Panc1 (cell line): ENCODE data around the gene CLEC4F. TPM values are rescaled to one million over a fixed set of nuclear protein-coding genes. Genes with fewer than 3 reads are reported as not detected.

Experiments
- ATAC-seq: fragments of 200-7000 bp; cut with Tn5 transposase; 2 replicates; pipeline ENCODE4 v1.9.1; 2020; ENCODE audit warnings: mild to moderate bottlenecking, moderate library complexity
- BruUV-seq: library from RNA; stranded (reverse); fragments of 400-500 nt; replicated peaks from 2 replicates; lab custom pipeline; 2021; lab: Mats Ljungman, UMichigan
- CTCF ChIA-PET: fragments of 300-600 bp; sonication (Branson Sonifier 250); formaldehyde crosslinking; loops from one replicate; lab custom pipeline; 2022; ENCODE audit warnings: antibody characterized with exemption; lab: Charles Lee
- POLR2A ChIA-PET: fragments of 300-600 bp; sonication (Branson Sonifier 250); formaldehyde crosslinking; loops from one replicate; lab custom pipeline; 2022; ENCODE audit warnings: antibody characterized with exemption; lab: Charles Lee
- DNase-seq: peaks from one replicate; pipeline ENCODE4 v3.0.0-alpha.2; 2010; ENCODE audit warnings: low read depth, low spot score
- H3K27ac ChIP-seq: 2 replicates; pipeline ENCODE4 v1.5.1; 2011; ENCODE audit warnings: mild to moderate bottlenecking, low read length, inconsistent platforms
- H3K27me3 ChIP-seq: fragments of 200-500 bp; sonication (Bioruptor generic); 2 replicates; pipeline ENCODE4 v1.6.0; 2014; ENCODE audit warnings: low read length, inconsistent platforms; ENCODE audit not compliant: control insufficient read depth, insufficient read depth
- H3K36me3 ChIP-seq: fragments of 200-500 bp; sonication (Bioruptor generic); 2 replicates; pipeline ENCODE4 v1.5.1; 2014; ENCODE audit warnings: inconsistent platforms, mild to moderate bottlenecking, low read length, moderate library complexity; ENCODE audit not compliant: control insufficient read depth, insufficient read depth
- H3K4me1 ChIP-seq: 2 replicates; pipeline ENCODE4 v1.5.1; 2011; ENCODE audit warnings: inconsistent platforms, mild to moderate bottlenecking, low read length, moderate library complexity; ENCODE audit not compliant: control insufficient read depth, insufficient read depth
- H3K4me3 ChIP-seq, 2 experiments: 2 replicates each; pipeline ENCODE4 v1.5.1; 2011 to 2012; ENCODE audit warnings: low read depth in 2 of 2, low read length in 2 of 2, mild to moderate bottlenecking in 2 of 2, inconsistent platforms in 1 of 2, moderate library complexity in 1 of 2
- H3K9me3 ChIP-seq: fragments of 200-500 bp; sonication (Bioruptor generic); 2 replicates; pipeline ENCODE4 v1.5.1; 2014; ENCODE audit warnings: low read depth, mild to moderate bottlenecking, inconsistent platforms, low read length, moderate library complexity; ENCODE audit not compliant: control insufficient read depth, insufficient read depth
- POLR2AphosphoS5 ChIP-seq: IDR thresholded peaks from 2 replicates; pipeline ENCODE4 v1.6.1; 2012; ENCODE audit warnings: mild to moderate bottlenecking, low read depth, low read length, moderate library complexity
- SIN3A ChIP-seq: IDR thresholded peaks from 2 replicates; pipeline ENCODE4 v1.6.1; 2012; ENCODE audit warnings: low read depth, mild to moderate bottlenecking, low read length, moderate library complexity, borderline replicate concordance; ENCODE audit not compliant: insufficient read depth
- TCF7L2 ChIP-seq: IDR thresholded peaks from 2 replicates; pipeline ENCODE4 v1.6.1; 2011; ENCODE audit warnings: mild to moderate bottlenecking, low read depth, low read length, inconsistent platforms
- in situ Hi-C: cut with HindIII; loops from 2 replicates; pipeline ENCODE4 v1.10.0; 2016; ENCODE audit warnings: low sequenced_read_pairs, low pct_unique_long_range_greater_than_20kb
- intact Hi-C: fragments of 100-400 bp; cut with micrococcal nuclease; formaldehyde crosslinking; loops from one replicate; pipeline ENCODE4 v1.10.0; 2022; ENCODE audit not compliant: unreplicated experiment
- total RNA-seq: library from RNA; stranded (reverse); gene quantifications from one replicate; pipeline ENCODE4 v1.2.1, GENCODE V29; 2021; ENCODE audit not compliant: unreplicated experiment
- TF ChIP-seq, protein P1 (sequence below), 2 experiments: IDR thresholded peaks; 2 replicates each; pipeline ENCODE4 v1.6.1; 2011 to 2012; ENCODE audit warnings: low read depth in 2 of 2, control low read depth in 1 of 2, low read length in 1 of 2, mild to moderate bottlenecking in 1 of 2, moderate library complexity in 1 of 2; ENCODE audit not compliant: insufficient read depth in 1 of 2
- TF ChIP-seq, protein P2 (sequence below): fragments of 450-650 bp; IDR thresholded peaks from 2 replicates; pipeline ENCODE4 v1.5.1; 2017; ENCODE audit warnings: mild to moderate bottlenecking

CLEC4F gene
- total RNA-seq, 1 experiment from 2014 or later, result not detected

DNA sequence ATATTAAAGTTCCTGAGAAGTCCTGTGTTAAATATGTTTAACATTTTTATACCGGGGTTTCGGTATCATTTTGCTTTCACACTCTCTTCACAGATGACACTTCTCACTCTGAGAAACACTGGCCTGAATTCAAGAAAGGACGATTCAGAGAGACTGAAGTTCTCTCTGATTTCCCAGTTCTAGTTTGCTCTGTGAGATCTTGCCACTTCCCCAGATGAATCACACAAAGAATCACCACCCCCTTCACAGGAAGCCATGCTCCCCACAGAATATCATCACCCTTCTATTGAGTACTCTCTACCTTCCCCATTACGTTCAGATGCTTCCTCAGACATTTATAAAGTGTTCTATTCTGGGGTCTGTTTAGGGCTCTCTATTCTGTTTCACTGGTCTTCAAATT, 31.3 kb upstream of the CLEC4F start:
- Histone ChIP-seq H3K27ac (no peak overlapping the region), H3K4me3 (no peak overlapping the region), H3K9me3 (no peaks in the 10 kb centered on the region), H3K27me3 (peaks cover 4% of the 10 kb centered on the region; the same call in 1 of the 2 replicates), H3K4me1 (no peaks in the 10 kb centered on the region), H3K36me3 (no peaks in the 10 kb centered on the region)
- DNase-seq, result no peak
- ATAC-seq, result no peak
- BruUV-seq, result no TSS peak
- ChIA-PET POLR2A (no interaction called here), CTCF (no interaction called here)
- intact Hi-C loops, result no loop called here
- TF ChIP-seq, protein P1, sequence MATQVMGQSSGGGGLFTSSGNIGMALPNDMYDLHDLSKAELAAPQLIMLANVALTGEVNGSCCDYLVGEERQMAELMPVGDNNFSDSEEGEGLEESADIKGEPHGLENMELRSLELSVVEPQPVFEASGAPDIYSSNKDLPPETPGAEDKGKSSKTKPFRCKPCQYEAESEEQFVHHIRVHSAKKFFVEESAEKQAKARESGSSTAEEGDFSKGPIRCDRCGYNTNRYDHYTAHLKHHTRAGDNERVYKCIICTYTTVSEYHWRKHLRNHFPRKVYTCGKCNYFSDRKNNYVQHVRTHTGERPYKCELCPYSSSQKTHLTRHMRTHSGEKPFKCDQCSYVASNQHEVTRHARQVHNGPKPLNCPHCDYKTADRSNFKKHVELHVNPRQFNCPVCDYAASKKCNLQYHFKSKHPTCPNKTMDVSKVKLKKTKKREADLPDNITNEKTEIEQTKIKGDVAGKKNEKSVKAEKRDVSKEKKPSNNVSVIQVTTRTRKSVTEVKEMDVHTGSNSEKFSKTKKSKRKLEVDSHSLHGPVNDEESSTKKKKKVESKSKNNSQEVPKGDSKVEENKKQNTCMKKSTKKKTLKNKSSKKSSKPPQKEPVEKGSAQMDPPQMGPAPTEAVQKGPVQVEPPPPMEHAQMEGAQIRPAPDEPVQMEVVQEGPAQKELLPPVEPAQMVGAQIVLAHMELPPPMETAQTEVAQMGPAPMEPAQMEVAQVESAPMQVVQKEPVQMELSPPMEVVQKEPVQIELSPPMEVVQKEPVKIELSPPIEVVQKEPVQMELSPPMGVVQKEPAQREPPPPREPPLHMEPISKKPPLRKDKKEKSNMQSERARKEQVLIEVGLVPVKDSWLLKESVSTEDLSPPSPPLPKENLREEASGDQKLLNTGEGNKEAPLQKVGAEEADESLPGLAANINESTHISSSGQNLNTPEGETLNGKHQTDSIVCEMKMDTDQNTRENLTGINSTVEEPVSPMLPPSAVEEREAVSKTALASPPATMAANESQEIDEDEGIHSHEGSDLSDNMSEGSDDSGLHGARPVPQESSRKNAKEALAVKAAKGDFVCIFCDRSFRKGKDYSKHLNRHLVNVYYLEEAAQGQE (IDR thresholded peaks at IDR 0.05; ENCODE audit: insufficient read depth in 1 of 2, low read depth in 2 of 2, low read length in 1 of 2), result no peak
- TF ChIP-seq TCF7L2, result no peak
- no peak for TF ChIP-seq POLR2AphosphoS5
- TF ChIP-seq SIN3A, result no peak
- TF ChIP-seq, protein P2, sequence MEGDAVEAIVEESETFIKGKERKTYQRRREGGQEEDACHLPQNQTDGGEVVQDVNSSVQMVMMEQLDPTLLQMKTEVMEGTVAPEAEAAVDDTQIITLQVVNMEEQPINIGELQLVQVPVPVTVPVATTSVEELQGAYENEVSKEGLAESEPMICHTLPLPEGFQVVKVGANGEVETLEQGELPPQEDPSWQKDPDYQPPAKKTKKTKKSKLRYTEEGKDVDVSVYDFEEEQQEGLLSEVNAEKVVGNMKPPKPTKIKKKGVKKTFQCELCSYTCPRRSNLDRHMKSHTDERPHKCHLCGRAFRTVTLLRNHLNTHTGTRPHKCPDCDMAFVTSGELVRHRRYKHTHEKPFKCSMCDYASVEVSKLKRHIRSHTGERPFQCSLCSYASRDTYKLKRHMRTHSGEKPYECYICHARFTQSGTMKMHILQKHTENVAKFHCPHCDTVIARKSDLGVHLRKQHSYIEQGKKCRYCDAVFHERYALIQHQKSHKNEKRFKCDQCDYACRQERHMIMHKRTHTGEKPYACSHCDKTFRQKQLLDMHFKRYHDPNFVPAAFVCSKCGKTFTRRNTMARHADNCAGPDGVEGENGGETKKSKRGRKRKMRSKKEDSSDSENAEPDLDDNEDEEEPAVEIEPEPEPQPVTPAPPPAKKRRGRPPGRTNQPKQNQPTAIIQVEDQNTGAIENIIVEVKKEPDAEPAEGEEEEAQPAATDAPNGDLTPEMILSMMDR, result no peak
- in situ Hi-C loops, result no loop called here

DNA sequence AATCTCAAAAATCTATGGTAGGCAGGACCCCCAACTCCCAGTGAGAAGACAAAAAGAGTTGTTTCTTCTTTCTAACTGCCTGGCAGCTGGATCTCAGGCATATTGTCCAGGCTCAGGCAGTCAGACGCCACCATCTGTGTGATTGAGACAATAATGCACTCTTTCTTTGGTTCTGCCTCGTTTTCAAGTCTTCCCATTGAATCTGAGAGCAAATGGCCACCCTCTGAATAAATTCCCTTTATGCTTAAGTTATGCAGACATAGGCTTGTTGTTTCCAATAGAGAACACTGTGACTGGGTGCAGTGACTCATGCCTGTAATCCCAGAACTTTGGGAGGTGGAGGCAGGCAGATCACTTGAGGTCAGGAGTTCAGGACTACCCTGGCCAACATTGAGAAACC, 30.5 kb upstream of the CLEC4F start:
- Histone ChIP-seq H3K27ac (no peak overlapping the region), H3K4me3 (no peak overlapping the region), H3K9me3 (no peaks in the 10 kb centered on the region), H3K36me3 (no peaks in the 10 kb centered on the region), H3K4me1 (no peaks in the 10 kb centered on the region), H3K27me3 (peaks cover 4% of the 10 kb centered on the region; the same call in 1 of the 2 replicates)
- in situ Hi-C loops (no loop called here), intact Hi-C loops (no loop called here)
- CTCF ChIA-PET, result interaction anchor here (0.6 kb wide), 1 partner anchor 96 kb away, joined by 3 read pairs; no protein-coding TSS in a partner anchor
- TF ChIP-seq, protein P1 (IDR thresholded peaks at IDR 0.05; ENCODE audit: insufficient read depth in 1 of 2, low read depth in 2 of 2, low read length in 1 of 2), result no peak
- no peak for TF ChIP-seq POLR2AphosphoS5
- TF ChIP-seq SIN3A, result no peak
- TF ChIP-seq, protein P2, result no peak
- no peak for TF ChIP-seq TCF7L2
- ATAC-seq (no peak), DNase-seq (no peak)
- no TSS peak for BruUV-seq
- POLR2A ChIA-PET, result no interaction called here
